Kidney (tissue), 14 donors: ENCODE measurements around the gene GMDS. TPM values are rescaled to one million over a fixed set of nuclear protein-coding genes. Genes with fewer than 3 reads are reported as not detected.

Source experiments
- DNase-seq, 5 donors: peaks; one replicate each; pipeline ENCODE4 v3.0.0-alpha.2; 2013 to 2020
- FAIRE-seq: peaks from 2 replicates; lab custom pipeline; 2012; peaks lifted over from hg19 to GRCh38; lab: Jason Lieb, UNC
- H3K27ac ChIP-seq, 2 donors: one replicate each; pipeline ENCODE4 v1.7.0; 2013; ENCODE audit warnings: low read depth in 2 of 2, low read length in 2 of 2, inconsistent platforms in 1 of 2
- H3K27me3 ChIP-seq: one replicate; pipeline ENCODE4 v1.7.1; 2013; ENCODE audit warnings: low read length, inconsistent platforms; ENCODE audit not compliant: control insufficient read depth, insufficient read depth
- H3K36me3 ChIP-seq, 3 donors: one replicate each; pipeline versions ENCODE4 v1.7.0 to v1.7.1; 2013; ENCODE audit warnings: low read length in 3 of 3, control low read depth in 1 of 3, inconsistent platforms in 1 of 3; ENCODE audit not compliant: insufficient read depth in 3 of 3, control insufficient read depth in 2 of 3
- H3K4me1 ChIP-seq, 3 donors: one replicate each; pipeline versions ENCODE4 v1.7.0 to v1.7.1; 2013; ENCODE audit warnings: low read length in 3 of 3, inconsistent platforms in 1 of 3, low read depth in 1 of 3; ENCODE audit not compliant: control insufficient read depth in 2 of 3, insufficient read depth in 2 of 3
- H3K4me3 ChIP-seq, 3 donors: one replicate each; pipeline versions ENCODE4 v1.7.0 to v1.8.1; 2013; ENCODE audit warnings: low read length in 3 of 3, control low read depth in 1 of 3, inconsistent platforms in 1 of 3
- H3K9ac ChIP-seq, 3 donors: one replicate each; pipeline versions ENCODE4 v1.7.0 to v1.7.1; 2013; ENCODE audit warnings: low read length in 3 of 3, control low read depth in 1 of 3, inconsistent platforms in 1 of 3
- H3K9me3 ChIP-seq, 3 donors: one replicate each; pipeline versions ENCODE4 v1.7.0 to v1.7.1; 2013; ENCODE audit warnings: low read length in 3 of 3, control low read depth in 1 of 3, inconsistent platforms in 1 of 3; ENCODE audit not compliant: control insufficient read depth in 2 of 3, insufficient read depth in 1 of 3
- CTCF ChIP-seq: IDR thresholded peaks from 3 replicates; pipeline ENCODE4 v1.5.1; 2012; ENCODE audit warnings: mild to moderate bottlenecking, moderate library complexity, borderline replicate concordance; ENCODE audit not compliant: insufficient read depth; ENCODE audit errors: extremely low read depth
- intact Hi-C: fragments of 100-400 bp; cut with DNase I; formaldehyde crosslinking; loops from one replicate; pipeline ENCODE4 v1.11.1; 2022
- polyA plus RNA-seq: library from polyadenylated mRNA; stranded (reverse); fragments of 350-450 nt; fragmentation: Illumina TruSeq; extraction: RNeasy Lipid Tissue Mini Kit (QIAGEN cat#74804); gene quantifications from one replicate; pipeline ENCODE4 v1.2.3, GENCODE V29; 2014; ENCODE audit warnings: low read depth, low replicate concordance; ENCODE audit not compliant: insufficient read depth
- total RNA-seq: library from RNA; stranded (reverse); fragmentation: NEBNext Ultra II Directional; extraction: Animal tissue kit (Norgen Biotek cat#: 25700); gene quantifications from one replicate; pipeline ENCODE4 v1.2.1, GENCODE V29; 2021
- donor health status: control.
- donor health status: control.
- donor health status: control.
- donor health status: control.
- donor health status: control.
- donor health status: DM: yes; HTN: yes; CAD: no.
- donor health status: Normal renal cell carcinoma (clear cell type).

Gene GMDS
- total and polyA plus RNA-seq, 2 donors from 2014 or later, result 49.6 to 63.7 TPM

GRCh38 chr6:1678201-1678600 lies 567.2 kb downstream of the GMDS start:
- intact Hi-C loops, result no loop called here
- DNase-seq, result no peak
- Histone ChIP-seq H3K36me3 (no peaks in the 10 kb centered on the region), H3K4me1 (no peaks in the 10 kb centered on the region), H3K9me3 (no peaks in the 10 kb centered on the region), H3K27ac (no peak overlapping the region), H3K27me3 (no peaks in the 10 kb centered on the region), H3K9ac (no peak overlapping the region), H3K4me3 (no peak overlapping the region)
- TF ChIP-seq CTCF, result no peak
- FAIRE-seq, result no peak

- Histone ChIP-seq H3K9me3 (no peaks in the 10 kb centered on the region), H3K27ac (no peak overlapping the region), H3K9ac (no peak overlapping the region), H3K4me3 (no peak overlapping the region), H3K4me1 (no peaks in the 10 kb centered on the region), H3K27me3 (no peaks in the 10 kb centered on the region), H3K36me3 (no peaks in the 10 kb centered on the region)
- TF ChIP-seq CTCF, result no peak
- intact Hi-C loops, result no loop called here
- DNase-seq (no peak), FAIRE-seq (no peak)
Measured at GRCh38 chr6:1672379-1672778, 573.0 kb downstream of the GMDS start.

- no peaks in the 10 kb centered on the region for H3K9me3 ChIP-seq
Measured at GRCh38 chr6:1670711-1671462, 574.5 kb downstream of the GMDS start.

More at GRCh38 chr6:1670711-1671462, 574.5 kb downstream of the GMDS start:
- intact Hi-C loops, result no loop called here
- H3K36me3 ChIP-seq, result no peaks in the 10 kb centered on the region
- no peaks in the 10 kb centered on the region for H3K4me1 ChIP-seq
- no peak overlapping the region for H3K9ac ChIP-seq
- DNase-seq (peak in 3 of 5 donors; percentile 37 to 53 (median 52)), FAIRE-seq (no peak)
- H3K27me3 ChIP-seq, result no peaks in the 10 kb centered on the region
- no peak overlapping the region for H3K27ac ChIP-seq
- H3K4me3 ChIP-seq, result no peak overlapping the region
- TF ChIP-seq CTCF, result no peak
